GM23338 (cell line): ENCODE results near the gene PRKAR1B. TPM values are rescaled to one million over a fixed set of nuclear protein-coding genes. Genes with fewer than 3 reads are reported as not detected.

ENCODE experiments used
- ATAC-seq: fragments of 200-7000 bp; cut with Tn5 transposase; 3 replicates; pipeline ENCODE4 v1.9.1; 2020
- DNase-seq: peaks from one replicate; pipeline ENCODE4 v3.0.0-alpha.2; 2015; ENCODE audit warnings: low spot score
- H2AFZ ChIP-seq: fragments of 200-600 bp; sonication (generic); 2 replicates; pipeline ENCODE4 v1.8.0; 2016; ENCODE audit warnings: antibody characterized with exemption, mild to moderate bottlenecking, moderate library complexity
- H3F3A ChIP-seq: fragments of 200-600 bp; sonication (generic); replicated peaks from 2 replicates; pipeline ENCODE4 v1.8.0; 2017; ENCODE audit warnings: antibody characterized with exemption, mixed run types, low read depth
- H3K27ac ChIP-seq: fragments of 200-600 bp; sonication (generic); 2 replicates; pipeline ENCODE4 v1.6.1; 2016; ENCODE audit warnings: low read depth
- H3K27me3 ChIP-seq: fragments of 200-600 bp; sonication (generic); 2 replicates; pipeline ENCODE4 v1.8.0; 2016; ENCODE audit warnings: mild to moderate bottlenecking, mixed run types, moderate library complexity; ENCODE audit not compliant: insufficient read depth
- H3K36me3 ChIP-seq: fragments of 200-600 bp; sonication (generic); 2 replicates; pipeline ENCODE4 v1.8.0; 2016; ENCODE audit warnings: mild to moderate bottlenecking; ENCODE audit not compliant: insufficient read depth
- H3K4me1 ChIP-seq: fragments of 200-600 bp; sonication (generic); 2 replicates; pipeline ENCODE4 v1.8.0; 2016; ENCODE audit warnings: mild to moderate bottlenecking, moderate library complexity; ENCODE audit not compliant: insufficient read depth
- H3K4me2 ChIP-seq: fragments of 200-600 bp; sonication (generic); 2 replicates; pipeline ENCODE4 v1.7.1; 2017; ENCODE audit warnings: mixed run types
- H3K4me3 ChIP-seq: fragments of 200-600 bp; sonication (generic); 2 replicates; pipeline ENCODE4 v1.6.1; 2016; ENCODE audit warnings: mixed run types
- H3K79me2 ChIP-seq: fragments of 200-600 bp; sonication (generic); replicated peaks from 2 replicates; pipeline ENCODE4 v1.8.0; 2017; ENCODE audit warnings: mild to moderate bottlenecking; ENCODE audit not compliant: insufficient read depth
- H3K9me2 ChIP-seq: fragments of 200-600 bp; sonication (generic); 2 replicates; pipeline ENCODE4 v1.8.0; 2017; ENCODE audit not compliant: insufficient read depth
- H4K20me1 ChIP-seq: fragments of 200-600 bp; sonication (generic); replicated peaks from 2 replicates; pipeline ENCODE4 v1.8.0; 2017; ENCODE audit warnings: mild to moderate bottlenecking; ENCODE audit not compliant: insufficient read depth
- H3K27ac Mint-ChIP-seq: 2 replicates; pipeline ENCODE4 v1.8.0; 2020; ENCODE audit warnings: inconsistent platforms, mild to moderate bottlenecking, moderate library complexity, mixed read lengths
- H3K27me3 Mint-ChIP-seq: 3 replicates; pipeline ENCODE4 v1.8.0; 2022; ENCODE audit warnings: low read depth, mild to moderate bottlenecking, moderate library complexity, mixed read lengths, inconsistent platforms; ENCODE audit not compliant: insufficient read depth, poor library complexity
- H3K36me3 Mint-ChIP-seq: 3 replicates; pipeline ENCODE4 v1.8.0; 2021; ENCODE audit warnings: low read depth, mild to moderate bottlenecking, inconsistent platforms, moderate library complexity, mixed read lengths
- H3K4me1 Mint-ChIP-seq: 3 replicates; pipeline ENCODE4 v1.8.0; 2020; ENCODE audit warnings: mild to moderate bottlenecking, inconsistent platforms, mixed read lengths
- H3K4me3 Mint-ChIP-seq: 3 replicates; pipeline ENCODE4 v1.8.0; 2021; ENCODE audit warnings: moderate library complexity, mild to moderate bottlenecking, inconsistent platforms, mixed read lengths
- H3K9me3 Mint-ChIP-seq: 3 replicates; pipeline ENCODE4 v1.8.0; 2020; ENCODE audit warnings: moderate library complexity, mild to moderate bottlenecking, inconsistent platforms, mixed read lengths
- CREB1 ChIP-seq: fragments of 250-450 bp; sonication (Bioruptor Pico); IDR thresholded peaks from 2 replicates; pipeline ENCODE4 v1.5.0; 2020; ENCODE audit warnings: low read depth, mild to moderate bottlenecking, moderate library complexity
- CTCF ChIP-seq, 2 experiments: fragments of 200-600 bp in 1 of 2; sonication (generic) in 1 of 2; conservative IDR thresholded peaks; 2 replicates each; pipeline versions ENCODE4 v1.5.1 to v1.6.1; 2016 to 2017; ENCODE audit warnings: antibody characterized with exemption in 2 of 2, low read depth in 2 of 2, mild to moderate bottlenecking in 2 of 2, moderate library complexity in 1 of 2
- EZH2 ChIP-seq: fragments of 200-600 bp; sonication (generic); IDR thresholded peaks from one replicate; pipeline ENCODE4 v1.8.0; 2017; ENCODE audit warnings: antibody characterized with exemption, mild to moderate bottlenecking, low read depth; ENCODE audit not compliant: unreplicated experiment
- JUNB ChIP-seq: IDR thresholded peaks from one replicate; pipeline ENCODE4 v1.6.1; 2016; ENCODE audit warnings: antibody characterized with exemption; ENCODE audit not compliant: unreplicated experiment
- POLR2AphosphoS5 ChIP-seq: IDR thresholded peaks from 2 replicates; pipeline ENCODE4 v1.6.1; 2016; ENCODE audit warnings: antibody characterized with exemption, low read depth
- ZNF331 ChIP-seq: fragments of 250-450 bp; sonication (Bioruptor Pico); IDR thresholded peaks from 2 replicates; pipeline ENCODE4 v1.5.0; 2020; ENCODE audit warnings: low read depth, mild to moderate bottlenecking, moderate library complexity
- ZNF462 ChIP-seq: fragments of 250-450 bp; sonication (Bioruptor Pico); IDR thresholded peaks from 2 replicates; pipeline ENCODE4 v1.5.0; 2020; ENCODE audit warnings: mild to moderate bottlenecking, moderate library complexity
- polyA plus RNA-seq: library from polyadenylated mRNA; unstranded; fragments of >200 nt; fragmentation: Nextera tagmentation; extraction: Ambion mirVana; gene quantifications from 2 replicates; pipeline ENCODE4 v1.2.1, GENCODE V29; 2016
- total RNA-seq: library from RNA; depleted of rRNA; stranded (reverse); fragments of >200 nt; shearing (Covaris generic); gene quantifications from 2 replicates; pipeline ENCODE4 v1.2.3, GENCODE V29; 2014
- TF ChIP-seq, protein P1 (sequence below): IDR thresholded peaks from one replicate; pipeline ENCODE4 v1.6.1; 2018; ENCODE audit warnings: antibody characterized with exemption; ENCODE audit not compliant: unreplicated experiment

PRKAR1B gene
- total and polyA plus RNA-seq, 2 experiments from 2014 or later, result 35.7 to 36.7 TPM

DNA sequence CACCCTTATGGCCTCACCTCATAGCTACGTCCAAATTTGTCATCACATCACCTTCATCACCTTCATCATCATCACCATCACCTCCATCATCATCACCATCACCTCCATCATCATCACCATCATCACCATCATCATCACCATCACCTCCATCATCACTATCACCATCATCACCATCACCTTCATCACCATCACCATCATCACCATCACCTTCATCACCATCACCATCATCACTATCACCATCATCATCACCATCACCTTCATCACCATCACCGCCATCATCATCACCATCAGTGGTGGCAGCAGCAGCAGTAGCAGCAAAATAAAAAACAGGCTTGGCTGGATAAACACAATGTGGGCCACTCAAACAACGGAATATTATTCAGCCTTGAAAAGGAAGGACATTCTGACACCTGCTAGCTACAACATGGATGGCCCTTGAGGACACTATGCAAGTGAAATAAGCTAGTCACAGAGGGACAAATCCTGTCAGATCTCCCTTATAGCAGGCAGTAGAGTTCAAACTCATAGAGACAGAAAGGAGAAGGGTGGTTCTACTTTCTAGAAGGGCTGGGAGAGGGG, 159.7 kb downstream of the PRKAR1B start:
- Histone ChIP-seq H4K20me1 (no peaks in the 10 kb centered on the region), H3K79me2 (peaks cover 4% of the 10 kb centered on the region; the same call in 1 of the 2 replicates), H3K27ac (no peak overlapping the region), H3K9me2 (peaks cover 5% of the 10 kb centered on the region), H2AFZ (no peak overlapping the region), H3K27me3 (no peaks in the 10 kb centered on the region), H3K4me3 (no peak overlapping the region), H3K36me3 (no peaks in the 10 kb centered on the region), H3K4me1 (no peaks in the 10 kb centered on the region), H3F3A (no peaks in the 10 kb centered on the region), H3K4me2 (no peak overlapping the region)
- ATAC-seq (no peak), DNase-seq (no peak)
- peaks cover 3% of the 10 kb centered on the region; the same call in 2 of the 3 replicates for H3K4me1 Mint-ChIP-seq
- TF ChIP-seq JUNB (no peak), EZH2 (no peak), CREB1 (CRISPR knock-in tag) (no peak), ZNF462 (CRISPR knock-in tag) (no peak), ZNF331 (CRISPR knock-in tag) (no peak), CTCF (conservative IDR thresholded peaks at IDR 0.05; ENCODE audit: low read depth in 2 of 2) (no peak), POLR2AphosphoS5 (no peak)
- TF ChIP-seq, protein P1, sequence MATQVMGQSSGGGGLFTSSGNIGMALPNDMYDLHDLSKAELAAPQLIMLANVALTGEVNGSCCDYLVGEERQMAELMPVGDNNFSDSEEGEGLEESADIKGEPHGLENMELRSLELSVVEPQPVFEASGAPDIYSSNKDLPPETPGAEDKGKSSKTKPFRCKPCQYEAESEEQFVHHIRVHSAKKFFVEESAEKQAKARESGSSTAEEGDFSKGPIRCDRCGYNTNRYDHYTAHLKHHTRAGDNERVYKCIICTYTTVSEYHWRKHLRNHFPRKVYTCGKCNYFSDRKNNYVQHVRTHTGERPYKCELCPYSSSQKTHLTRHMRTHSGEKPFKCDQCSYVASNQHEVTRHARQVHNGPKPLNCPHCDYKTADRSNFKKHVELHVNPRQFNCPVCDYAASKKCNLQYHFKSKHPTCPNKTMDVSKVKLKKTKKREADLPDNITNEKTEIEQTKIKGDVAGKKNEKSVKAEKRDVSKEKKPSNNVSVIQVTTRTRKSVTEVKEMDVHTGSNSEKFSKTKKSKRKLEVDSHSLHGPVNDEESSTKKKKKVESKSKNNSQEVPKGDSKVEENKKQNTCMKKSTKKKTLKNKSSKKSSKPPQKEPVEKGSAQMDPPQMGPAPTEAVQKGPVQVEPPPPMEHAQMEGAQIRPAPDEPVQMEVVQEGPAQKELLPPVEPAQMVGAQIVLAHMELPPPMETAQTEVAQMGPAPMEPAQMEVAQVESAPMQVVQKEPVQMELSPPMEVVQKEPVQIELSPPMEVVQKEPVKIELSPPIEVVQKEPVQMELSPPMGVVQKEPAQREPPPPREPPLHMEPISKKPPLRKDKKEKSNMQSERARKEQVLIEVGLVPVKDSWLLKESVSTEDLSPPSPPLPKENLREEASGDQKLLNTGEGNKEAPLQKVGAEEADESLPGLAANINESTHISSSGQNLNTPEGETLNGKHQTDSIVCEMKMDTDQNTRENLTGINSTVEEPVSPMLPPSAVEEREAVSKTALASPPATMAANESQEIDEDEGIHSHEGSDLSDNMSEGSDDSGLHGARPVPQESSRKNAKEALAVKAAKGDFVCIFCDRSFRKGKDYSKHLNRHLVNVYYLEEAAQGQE, result no peak
- peaks cover 6% of the 10 kb centered on the region for H3K27me3 Mint-ChIP-seq
- peaks cover 4% of the 10 kb centered on the region; the same call in 1 of the 3 replicates for H3K9me3 Mint-ChIP-seq
- peaks cover 3% of the 10 kb centered on the region for H3K36me3 Mint-ChIP-seq
- H3K27ac Mint-ChIP-seq, result no peak overlapping the region
- no peak overlapping the region for H3K4me3 Mint-ChIP-seq
